Fibroblast of mammary gland (primary cell): ENCODE results near the gene LAGE3.

Experiments used
- DNase-seq: peaks from one replicate; pipeline ENCODE4 v3.0.0-alpha.2; 2010; ENCODE audit warnings: low read depth
- H3K4me3 ChIP-seq: 2 replicates; pipeline ENCODE4 v1.5.1; 2011; ENCODE audit warnings: low read depth, mild to moderate bottlenecking, low read length, moderate library complexity; ENCODE audit not compliant: control insufficient read depth
- CTCF ChIP-seq: conservative IDR thresholded peaks from 2 replicates; pipeline ENCODE4 v1.5.1; 2011; ENCODE audit warnings: low read depth, low read length, inconsistent platforms; ENCODE audit not compliant: control insufficient read depth, insufficient read depth

LAGE3 gene

GRCh38 chrX:154458116-154458953, 20.7 kb downstream of the LAGE3 start, which contains the start of gene PLXNA3:
Gene PLXNA3 (plus strand): TSS chrX:154458281. CDS start chrX:154460184, 1,903 bp downstream.
- no peak for TF ChIP-seq CTCF
- H3K4me3 ChIP-seq, result peak within 1 kb of the TSS; percentile 66
- no peak for DNase-seq

DNA sequence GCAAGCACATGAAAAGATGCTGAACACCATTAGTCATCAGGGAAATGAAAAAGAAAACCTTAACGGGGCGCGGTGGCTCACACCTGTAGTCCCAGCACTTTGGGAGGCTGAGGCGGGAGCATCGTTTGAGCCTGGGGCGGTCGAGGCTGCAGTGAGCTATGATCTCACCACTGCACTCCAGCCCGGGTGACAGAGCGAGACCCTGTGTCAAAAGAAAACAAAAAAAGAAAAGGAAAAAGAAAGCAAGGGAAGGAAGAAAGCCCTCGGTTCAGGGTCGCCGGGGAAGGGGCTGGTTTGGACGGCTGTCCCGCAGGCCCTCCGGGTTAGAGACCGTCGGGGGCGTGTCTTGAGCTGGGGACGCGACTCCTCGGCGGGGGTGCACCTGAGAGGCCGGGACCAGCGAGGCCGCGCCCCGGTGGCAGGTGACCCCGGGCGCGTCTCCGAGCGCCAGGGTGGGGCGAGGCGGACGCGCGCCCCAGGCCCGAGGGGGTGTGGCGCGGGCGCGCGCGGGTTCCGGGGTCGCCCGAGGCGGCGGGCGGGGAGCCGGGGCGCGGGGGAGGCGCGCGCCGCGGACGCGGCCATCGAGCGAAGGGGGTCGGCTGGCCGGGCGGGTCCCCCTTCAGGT, 21.5 kb downstream of the LAGE3 start:
- DNase-seq, result no peak
- H3K4me3 ChIP-seq, result peak overlapping the region; percentile 42
- no peak for TF ChIP-seq CTCF

DNA sequence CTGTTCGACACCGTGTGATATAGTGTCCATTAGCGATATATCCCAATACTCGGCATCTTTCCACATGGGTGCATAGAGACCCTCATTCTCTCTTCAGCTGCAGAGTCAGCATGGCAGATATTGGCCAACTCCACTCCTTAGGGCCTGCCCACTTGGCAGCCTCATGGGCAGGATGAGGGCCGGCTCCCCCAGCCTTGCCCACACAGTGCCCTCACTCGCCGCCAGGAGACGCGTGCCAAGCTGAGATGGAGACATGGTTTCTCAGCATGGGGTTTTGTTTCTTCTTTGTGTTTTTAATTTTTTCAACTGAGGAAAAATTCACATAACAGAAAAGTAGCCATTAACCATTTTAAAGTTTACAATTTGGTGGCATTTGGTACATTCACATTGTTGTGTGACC, 26.3 kb downstream of the LAGE3 start:
- no peak for TF ChIP-seq CTCF
- no peak overlapping the region for H3K4me3 ChIP-seq
- no peak for DNase-seq

- no peak overlapping the region for H3K4me3 ChIP-seq
- no peak for DNase-seq
- TF ChIP-seq CTCF, result no peak
These were observed 28.8 kb downstream of the LAGE3 start for GRCh38 chrX:154450312-154450711.

DNA sequence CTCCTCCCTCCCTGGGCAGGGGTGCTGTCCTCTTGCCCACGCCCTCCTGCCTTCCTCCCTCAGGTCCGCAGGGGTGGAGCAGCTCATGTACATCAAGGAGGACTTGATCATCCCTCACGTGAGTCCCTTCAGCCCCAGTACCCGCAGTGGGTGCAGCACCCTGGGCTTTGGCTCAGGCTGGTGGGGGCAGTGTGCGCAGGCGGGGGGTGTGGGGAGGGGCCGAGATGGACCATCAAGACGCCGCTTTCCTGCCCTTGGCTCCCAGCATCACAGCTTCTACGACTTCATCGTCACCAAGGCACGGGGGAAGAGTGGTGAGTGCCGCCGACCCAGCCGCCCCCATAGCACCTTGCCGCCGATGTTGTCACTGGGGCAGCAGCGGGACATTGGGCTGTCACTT, 29.5 kb downstream of the LAGE3 start:
- TF ChIP-seq CTCF, result no peak
- no peak for DNase-seq
- no peak overlapping the region for H3K4me3 ChIP-seq

- no peak overlapping the region for H3K4me3 ChIP-seq
- DNase-seq, result no peak
- no peak for TF ChIP-seq CTCF
These were observed 30.6 kb downstream of the LAGE3 start for GRCh38 chrX:154448484-154448883.
